Measurements from ENCODE around the gene NKX2-3. TPM values are rescaled to one million over a fixed set of nuclear protein-coding genes. Genes with fewer than 3 reads are reported as not detected.

NKX2-3 gene
- total RNA-seq, 1 experiment from 2014 or later = 0.15 TPM

DNA sequence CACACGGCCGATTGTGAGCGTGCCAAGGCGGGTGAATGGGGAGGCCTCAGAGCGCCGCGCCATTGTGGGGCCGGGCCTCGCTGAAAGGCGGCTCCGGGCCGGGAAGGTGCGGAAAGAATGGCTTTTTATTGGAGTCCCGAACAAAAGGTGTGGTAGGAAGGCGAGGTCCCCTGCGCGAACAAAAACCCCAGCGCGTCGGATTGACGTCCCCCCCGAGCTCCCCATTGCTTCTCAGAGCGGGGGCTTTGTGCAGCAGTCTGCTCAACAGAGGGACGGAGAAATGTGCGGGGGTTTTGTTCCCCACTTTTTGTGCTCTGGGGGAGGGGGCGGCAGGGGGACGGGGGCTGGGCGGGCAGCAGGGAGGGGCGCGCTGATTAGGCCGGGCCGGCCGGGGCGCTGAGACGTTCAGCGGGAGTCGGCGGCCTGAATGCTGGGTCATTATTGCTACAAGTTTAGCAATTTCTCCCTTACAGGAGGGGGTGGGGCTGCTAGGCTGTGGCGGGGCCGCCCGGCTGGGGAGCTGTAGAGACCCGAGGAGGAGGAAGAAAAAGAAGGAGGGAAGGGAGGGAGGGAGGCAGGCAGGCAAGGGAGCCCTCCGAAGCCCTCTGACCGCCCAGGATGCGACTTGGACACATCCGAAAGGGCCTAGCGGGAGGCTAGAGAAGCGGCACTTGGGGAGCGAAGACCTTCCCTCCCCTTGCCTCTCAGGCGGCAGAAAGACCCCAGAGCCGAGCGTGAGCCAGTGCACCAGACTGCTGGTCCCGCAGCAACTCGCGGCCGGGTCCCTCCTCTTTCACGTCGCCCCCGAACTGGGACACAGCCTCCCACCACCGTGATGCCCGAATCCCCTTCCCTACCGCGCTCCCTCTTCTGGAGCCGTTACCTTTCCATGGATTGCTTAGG, 4.6 kb downstream of the NKX2-3 start:
- ATAC-seq = no peak
- intact Hi-C loops (cut with micrococcal nuclease; ENCODE audit: unreplicated experiment) (no loop called here), in situ Hi-C loops (cut with HindIII; ENCODE audit: low pct_unique_long_range_greater_than_20kb, low sequenced_read_pairs) (no loop called here)
- Histone ChIP-seq H3K36me3 (ENCODE audit: control insufficient read depth, insufficient read depth, low read length) (no peaks in the 10 kb centered on the region), H3K27me3 (ENCODE audit: control insufficient read depth, insufficient read depth, low read length) (peaks cover 36% of the 10 kb centered on the region), H3K4me3 (ENCODE audit: low read depth in 2 of 2, low read length in 2 of 2) (no peak overlapping the region), H3K27ac (ENCODE audit: low read length) (no peak overlapping the region), H3K4me1 (ENCODE audit: control insufficient read depth, insufficient read depth, low read length) (peaks cover 5% of the 10 kb centered on the region), H3K9me3 (ENCODE audit: control insufficient read depth, insufficient read depth, low read depth, low read length) (no peaks in the 10 kb centered on the region)
- TF ChIP-seq TCF7L2 (IDR thresholded peaks at IDR 0.05; ENCODE audit: low read depth, low read length) = no peak
- no peak for TF ChIP-seq POLR2AphosphoS5 (IDR thresholded peaks at IDR 0.05; ENCODE audit: low read depth, low read length)
- no peak for TF ChIP-seq SIN3A (IDR thresholded peaks at IDR 0.05; ENCODE audit: borderline replicate concordance, insufficient read depth, low read depth, low read length)
- TF ChIP-seq, protein P1, sequence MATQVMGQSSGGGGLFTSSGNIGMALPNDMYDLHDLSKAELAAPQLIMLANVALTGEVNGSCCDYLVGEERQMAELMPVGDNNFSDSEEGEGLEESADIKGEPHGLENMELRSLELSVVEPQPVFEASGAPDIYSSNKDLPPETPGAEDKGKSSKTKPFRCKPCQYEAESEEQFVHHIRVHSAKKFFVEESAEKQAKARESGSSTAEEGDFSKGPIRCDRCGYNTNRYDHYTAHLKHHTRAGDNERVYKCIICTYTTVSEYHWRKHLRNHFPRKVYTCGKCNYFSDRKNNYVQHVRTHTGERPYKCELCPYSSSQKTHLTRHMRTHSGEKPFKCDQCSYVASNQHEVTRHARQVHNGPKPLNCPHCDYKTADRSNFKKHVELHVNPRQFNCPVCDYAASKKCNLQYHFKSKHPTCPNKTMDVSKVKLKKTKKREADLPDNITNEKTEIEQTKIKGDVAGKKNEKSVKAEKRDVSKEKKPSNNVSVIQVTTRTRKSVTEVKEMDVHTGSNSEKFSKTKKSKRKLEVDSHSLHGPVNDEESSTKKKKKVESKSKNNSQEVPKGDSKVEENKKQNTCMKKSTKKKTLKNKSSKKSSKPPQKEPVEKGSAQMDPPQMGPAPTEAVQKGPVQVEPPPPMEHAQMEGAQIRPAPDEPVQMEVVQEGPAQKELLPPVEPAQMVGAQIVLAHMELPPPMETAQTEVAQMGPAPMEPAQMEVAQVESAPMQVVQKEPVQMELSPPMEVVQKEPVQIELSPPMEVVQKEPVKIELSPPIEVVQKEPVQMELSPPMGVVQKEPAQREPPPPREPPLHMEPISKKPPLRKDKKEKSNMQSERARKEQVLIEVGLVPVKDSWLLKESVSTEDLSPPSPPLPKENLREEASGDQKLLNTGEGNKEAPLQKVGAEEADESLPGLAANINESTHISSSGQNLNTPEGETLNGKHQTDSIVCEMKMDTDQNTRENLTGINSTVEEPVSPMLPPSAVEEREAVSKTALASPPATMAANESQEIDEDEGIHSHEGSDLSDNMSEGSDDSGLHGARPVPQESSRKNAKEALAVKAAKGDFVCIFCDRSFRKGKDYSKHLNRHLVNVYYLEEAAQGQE (IDR thresholded peaks at IDR 0.05; ENCODE audit: insufficient read depth in 1 of 2, low read depth in 2 of 2, low read length in 1 of 2) = no peak
- TF ChIP-seq, protein P2, sequence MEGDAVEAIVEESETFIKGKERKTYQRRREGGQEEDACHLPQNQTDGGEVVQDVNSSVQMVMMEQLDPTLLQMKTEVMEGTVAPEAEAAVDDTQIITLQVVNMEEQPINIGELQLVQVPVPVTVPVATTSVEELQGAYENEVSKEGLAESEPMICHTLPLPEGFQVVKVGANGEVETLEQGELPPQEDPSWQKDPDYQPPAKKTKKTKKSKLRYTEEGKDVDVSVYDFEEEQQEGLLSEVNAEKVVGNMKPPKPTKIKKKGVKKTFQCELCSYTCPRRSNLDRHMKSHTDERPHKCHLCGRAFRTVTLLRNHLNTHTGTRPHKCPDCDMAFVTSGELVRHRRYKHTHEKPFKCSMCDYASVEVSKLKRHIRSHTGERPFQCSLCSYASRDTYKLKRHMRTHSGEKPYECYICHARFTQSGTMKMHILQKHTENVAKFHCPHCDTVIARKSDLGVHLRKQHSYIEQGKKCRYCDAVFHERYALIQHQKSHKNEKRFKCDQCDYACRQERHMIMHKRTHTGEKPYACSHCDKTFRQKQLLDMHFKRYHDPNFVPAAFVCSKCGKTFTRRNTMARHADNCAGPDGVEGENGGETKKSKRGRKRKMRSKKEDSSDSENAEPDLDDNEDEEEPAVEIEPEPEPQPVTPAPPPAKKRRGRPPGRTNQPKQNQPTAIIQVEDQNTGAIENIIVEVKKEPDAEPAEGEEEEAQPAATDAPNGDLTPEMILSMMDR (IDR thresholded peaks at IDR 0.05) = no peak
- ChIA-PET POLR2A (no interaction called here), CTCF (no interaction called here)
- no peak for DNase-seq (ENCODE audit: low read depth, low spot score)
- no TSS peak for BruUV-seq (replicated peaks)

DNA sequence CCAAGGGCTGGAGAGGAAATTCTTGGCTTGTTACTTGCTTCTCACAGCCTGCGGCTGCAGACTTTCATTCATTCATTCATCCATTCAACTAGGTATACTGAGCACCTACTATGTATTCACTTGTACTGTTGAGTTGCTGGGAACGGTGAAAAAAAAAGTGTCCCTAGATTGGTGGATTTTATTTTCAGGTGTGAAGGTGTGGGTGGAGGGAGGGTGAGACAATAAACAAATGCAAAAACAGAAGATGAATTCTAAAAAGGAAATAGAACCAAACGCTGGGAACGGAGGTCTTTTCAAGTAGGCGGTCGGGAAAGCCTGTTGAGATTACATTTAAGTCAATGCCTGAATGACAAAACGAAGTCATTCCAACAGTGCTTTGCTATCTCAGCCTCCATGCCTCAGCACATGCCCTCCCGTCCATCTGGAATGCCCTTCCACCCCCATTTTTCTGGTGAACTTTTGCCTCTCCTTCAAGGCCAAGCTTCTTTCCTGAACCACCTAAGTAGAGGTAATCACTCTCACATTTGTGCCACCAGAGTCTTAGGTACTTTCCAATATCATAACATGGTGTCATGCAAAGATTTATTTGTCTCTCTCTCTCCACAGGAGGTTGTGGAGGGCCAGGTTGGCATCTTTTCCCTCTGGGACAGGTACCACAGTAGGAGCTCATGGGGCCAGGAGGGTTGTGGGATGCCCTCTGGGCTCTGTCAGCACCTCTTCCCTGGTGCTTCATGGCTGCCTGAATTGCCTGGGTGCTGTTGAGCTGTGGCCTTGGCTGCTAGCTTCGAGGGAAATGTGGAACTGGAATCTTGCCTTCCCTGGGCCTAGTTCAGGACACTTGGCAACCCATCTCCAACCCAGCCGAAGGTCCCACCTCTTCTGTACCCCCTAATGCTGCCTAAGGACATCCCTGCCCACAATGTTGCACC, 5.5 kb downstream of the NKX2-3 start:
- peaks cover 34% of the 10 kb centered on the region for H3K27me3 ChIP-seq (ENCODE audit: control insufficient read depth, insufficient read depth, low read length)
- no peak overlapping the region for H3K27ac ChIP-seq (ENCODE audit: low read length)
- H3K4me3 ChIP-seq (ENCODE audit: low read depth in 2 of 2, low read length in 2 of 2) = no peak overlapping the region
- DNase-seq (ENCODE audit: low read depth, low spot score) = no peak
- BruUV-seq (replicated peaks) = no TSS peak
- H3K36me3 ChIP-seq (ENCODE audit: control insufficient read depth, insufficient read depth, low read length) = no peaks in the 10 kb centered on the region
- peaks cover 5% of the 10 kb centered on the region; the same call in 1 of the 2 replicates for H3K4me1 ChIP-seq (ENCODE audit: control insufficient read depth, insufficient read depth, low read length)
- no peaks in the 10 kb centered on the region for H3K9me3 ChIP-seq (ENCODE audit: control insufficient read depth, insufficient read depth, low read depth, low read length)
- ATAC-seq = no peak
- in situ Hi-C loops (cut with HindIII; ENCODE audit: low pct_unique_long_range_greater_than_20kb, low sequenced_read_pairs) (no loop called here), intact Hi-C loops (cut with micrococcal nuclease; ENCODE audit: unreplicated experiment) (no loop called here)
- POLR2A ChIA-PET = no interaction called here
- CTCF ChIA-PET = interaction anchor here (1.0 kb wide), 1 partner anchor 102 kb away, joined by 3 read pairs; no protein-coding TSS in a partner anchor
- no peak for TF ChIP-seq SIN3A (IDR thresholded peaks at IDR 0.05; ENCODE audit: borderline replicate concordance, insufficient read depth, low read depth, low read length)
- no peak for TF ChIP-seq TCF7L2 (IDR thresholded peaks at IDR 0.05; ENCODE audit: low read depth, low read length)
- no peak for TF ChIP-seq POLR2AphosphoS5 (IDR thresholded peaks at IDR 0.05; ENCODE audit: low read depth, low read length)
- TF ChIP-seq, protein P2 (IDR thresholded peaks at IDR 0.05) = no peak
- TF ChIP-seq, protein P1 (IDR thresholded peaks at IDR 0.05; ENCODE audit: insufficient read depth in 1 of 2, low read depth in 2 of 2, low read length in 1 of 2) = no peak

Measured in Panc1 (cell line).